ENCODE data around the gene ZNF385C. TPM values are rescaled to one million over a fixed set of nuclear protein-coding genes. Genes with fewer than 3 reads are reported as not detected.

The ZNF385C gene
- total RNA-seq: not detected in 2 replicates

GRCh38 chr17:42097691-42098631 is at the start of gene ZNF385C:
ZNF385C (minus strand) TSS chr17:42098473; CDS start chr17:42063056, 35,417 bp downstream.

GRCh38 chr17:42122371-42123303 is 24.4 kb upstream of the ZNF385C start, which contains the start of gene HSPB9:
HSPB9 (plus strand) TSS chr17:42122804; CDS start chr17:42122851, 47 bp downstream.

GRCh38 chr17:42120770-42121769 is 22.8 kb upstream of the ZNF385C start, which contains the start of gene KAT2A:
KAT2A (minus strand) TSS chr17:42121367; CDS start chr17:42121304, 63 bp downstream.

GRCh38 chr17:42112552-42113176 is 14.4 kb upstream of the ZNF385C start, which contains the start of gene DHX58:
DHX58 (minus strand) TSS chr17:42112714; CDS start chr17:42111892, 822 bp downstream.

GRCh38 chr17:42050393-42051012 is 47.8 kb downstream of the ZNF385C start, which contains the start of gene C17orf113:
C17orf113 (minus strand) TSS chr17:42050601; CDS start chr17:42043376, 7,225 bp downstream.

GRCh38 chr17:42019509-42020404 is 78.5 kb downstream of the ZNF385C start, which contains the start of gene NKIRAS2:
NKIRAS2 (plus strand) TSS chr17:42020090; CDS start chr17:42021578, 1,488 bp downstream.

GRCh38 chr17:42016941-42017865 is 81.1 kb downstream of the ZNF385C start, which contains the start of gene DNAJC7:
DNAJC7 (minus strand) TSS chr17:42017439; CDS start chr17:42017416, 23 bp downstream.

Other genes with a start within 250 kb of the ZNF385C start
- 26.1 and 37.9 TPM in 2 replicates for gene KLHL11, start 233.1 kb downstream of the ZNF385C start, total RNA-seq
- 159 and 189 TPM in 2 replicates for gene ACLY, start 179.5 kb downstream of the ZNF385C start, total RNA-seq
- gene ODAD4, start 167.9 kb downstream of the ZNF385C start, total RNA-seq: 0.11 and 0.34 TPM in 2 replicates
- gene CNP, start 131.7 kb downstream of the ZNF385C start, total RNA-seq: 49.5 and 55.5 TPM in 2 replicates
- gene DNAJC7, start 81.0 kb downstream of the ZNF385C start, total RNA-seq: 63.2 and 84.4 TPM in 2 replicates
- gene NKIRAS2, start 78.4 kb downstream of the ZNF385C start, total RNA-seq: 30.3 and 35.0 TPM in 2 replicates
- 0.22 and 0.26 TPM in 2 replicates for gene C17orf113, start 47.9 kb downstream of the ZNF385C start, total RNA-seq
- 2.5 and 2.8 TPM in 2 replicates for gene DHX58, start 14.2 kb upstream of the ZNF385C start, total RNA-seq
- gene KAT2A, start 22.9 kb upstream of the ZNF385C start, total RNA-seq: 4.9 and 8.3 TPM in 2 replicates
- gene HSPB9, start 24.3 kb upstream of the ZNF385C start, total RNA-seq: under 0.01 TPM in 1 of 2 replicates, not detected in the other
- gene RAB5C, start 56.5 kb upstream of the ZNF385C start, total RNA-seq: 72.4 and 77.7 TPM in 2 replicates
- under 0.01 TPM in 2 replicates for gene KCNH4, start 82.7 kb upstream of the ZNF385C start, total RNA-seq
- gene HCRT, start 87.0 kb upstream of the ZNF385C start, total RNA-seq: not detected in 2 replicates
- 17.2 and 27.1 TPM in 2 replicates for gene GHDC, start 96.0 kb upstream of the ZNF385C start, total RNA-seq
- gene STAT5B, start 177.9 kb upstream of the ZNF385C start, total RNA-seq: 32.8 and 33.8 TPM in 2 replicates
- 44.3 and 56.0 TPM in 2 replicates for gene STAT5A, start 190.0 kb upstream of the ZNF385C start, total RNA-seq

Measured in dermis lymphatic vessel endothelial cell (primary cell).